GM12878 (cell line): ENCODE measurements around the gene NRM. TPM values are rescaled to one million over a fixed set of nuclear protein-coding genes. Genes with fewer than 3 reads are reported as not detected.

ENCODE experiments used
- CBX5 ChIP-seq: sonication (generic); IDR thresholded peaks from 2 replicates; pipeline ENCODE4 v1.6.1; 2016; ENCODE audit warnings: low read depth, moderate library complexity, mild to moderate bottlenecking, inconsistent platforms
- GATAD2B ChIP-seq: fragments of 450-650 bp; conservative IDR thresholded peaks from 2 replicates; pipeline ENCODE4 v1.6.1; 2017; ENCODE audit warnings: low read depth, mild to moderate bottlenecking, moderate library complexity
- HCFC1 ChIP-seq: fragments of 150-350 bp; IDR thresholded peaks from 2 replicates; pipeline ENCODE4 v1.6.1; 2014; ENCODE audit warnings: low read length
- IKZF2 ChIP-seq, 2 experiments: fragments of 450-650 bp; IDR thresholded peaks; 2 replicates each; pipeline ENCODE4 v1.6.1; 2017; ENCODE audit warnings: mild to moderate bottlenecking in 2 of 2, moderate library complexity in 2 of 2
- KLF5 ChIP-seq: fragments of 450-650 bp; IDR thresholded peaks from 2 replicates; pipeline ENCODE4 v1.6.1; 2014; ENCODE audit warnings: mild to moderate bottlenecking; ENCODE audit not compliant: partially characterized antibody
- NBN ChIP-seq: fragments of 450-650 bp; IDR thresholded peaks from 2 replicates; pipeline ENCODE4 v1.6.1; 2016
- NFYB ChIP-seq: IDR thresholded peaks from 2 replicates; pipeline ENCODE4 v1.6.1; 2011; ENCODE audit warnings: low read depth, mild to moderate bottlenecking, low read length, improper control_type of control experiment, moderate library complexity; ENCODE audit not compliant: insufficient read depth
- POLR2A ChIP-seq: IDR thresholded peaks from 2 replicates; pipeline ENCODE4 v1.6.1; 2011; ENCODE audit warnings: low read depth, mild to moderate bottlenecking, low read length
- RAD51 ChIP-seq: fragments of 450-650 bp; IDR thresholded peaks from 2 replicates; pipeline ENCODE4 v1.6.1; 2016; ENCODE audit warnings: moderate library complexity, mild to moderate bottlenecking, inconsistent platforms
- RCOR1 ChIP-seq: conservative IDR thresholded peaks from 2 replicates; pipeline ENCODE4 v1.6.1; 2012; ENCODE audit warnings: low read depth, low read length, improper control_type of control experiment
- SP1 ChIP-seq: IDR thresholded peaks from one replicate; pipeline ENCODE4 v1.6.1; 2011; ENCODE audit warnings: low read depth, low read length
- STAT3 ChIP-seq: IDR thresholded peaks from 2 replicates; pipeline ENCODE4 v1.6.1; 2011; ENCODE audit warnings: low read depth, low read length, improper control_type of control experiment
- TAF1 ChIP-seq: IDR thresholded peaks from 2 replicates; pipeline ENCODE4 v1.6.1; 2011; ENCODE audit warnings: mild to moderate bottlenecking, low read depth, low read length, borderline replicate concordance
- TARDBP ChIP-seq: IDR thresholded peaks from 2 replicates; pipeline ENCODE4 v1.6.1; 2016; ENCODE audit warnings: borderline replicate concordance
- TBL1XR1 ChIP-seq: IDR thresholded peaks from 2 replicates; pipeline ENCODE4 v1.6.1; 2012; ENCODE audit warnings: low read depth, low read length, improper control_type of control experiment
- TCF3 ChIP-seq: IDR thresholded peaks from 2 replicates; pipeline ENCODE4 v1.6.1; 2012; ENCODE audit warnings: low read depth, mild to moderate bottlenecking, low read length, borderline replicate concordance; ENCODE audit not compliant: insufficient read depth
- ZNF622 ChIP-seq: fragments of 450-650 bp; IDR thresholded peaks from 2 replicates; pipeline ENCODE4 v1.6.1; 2017; ENCODE audit warnings: mild to moderate bottlenecking, inconsistent platforms
- polyA plus RNA-seq, 11 experiments: library from polyadenylated mRNA; depleted of rRNA in 4 of 11; unstranded in 6 of 11; stranded (reverse) in 5 of 11; fragments of >200 nt; fragmentation: Nextera tagmentation in 4 of 11; fragmentation: Illumina TruSeq in 1 of 11; extraction: Ambion mirVana in 4 of 11; extraction: Trizol in 1 of 11; gene quantifications; 1 replicate in 1 of 11; 2 replicates in 10 of 11; pipeline versions ENCODE4 v1.2.1 to v1.2.3, GENCODE V29; 2011 to 2016; ENCODE audit warnings: inconsistent platforms in 2 of 11, missing spikeins in 2 of 11, low read depth in 1 of 11
- total RNA-seq, 4 experiments: library from RNA; depleted of rRNA in 3 of 4; stranded (reverse); fragments of >200 nt in 3 of 4; fragmentation: Illumina TruSeq in 1 of 4; extraction: Trizol in 1 of 4; gene quantifications; 2 replicates each; pipeline versions ENCODE4 v1.2.1 to v1.2.3, GENCODE V29; 2013 to 2021
- TF ChIP-seq, protein P1 (sequence below): fragments of 450-650 bp; IDR thresholded peaks from 2 replicates; pipeline ENCODE4 v1.6.1; 2016; ENCODE audit warnings: mild to moderate bottlenecking
- TF ChIP-seq, protein P2 (sequence below): IDR thresholded peaks from 2 replicates; pipeline ENCODE4 v1.6.1; 2011; ENCODE audit warnings: borderline replicate concordance, low read depth, mild to moderate bottlenecking, moderate library complexity, mixed read lengths, low read length; ENCODE audit not compliant: insufficient read depth; ENCODE audit errors: extremely low read length
- TF ChIP-seq, protein P3 (sequence below): IDR thresholded peaks from 2 replicates; pipeline ENCODE4 v1.6.1; 2011; ENCODE audit warnings: low read depth, low read length, improper control_type of control experiment, borderline replicate concordance
- TF ChIP-seq, protein P4 (sequence below): fragments of 450-650 bp; IDR thresholded peaks from 2 replicates; pipeline ENCODE4 v1.6.1; 2018; ENCODE audit warnings: mild to moderate bottlenecking, low read depth, moderate library complexity; ENCODE audit not compliant: partially characterized antibody

Gene NRM
- total and polyA plus RNA-seq, 10 of the 15 experiments (the other 5 are each of a cell fraction or from before 2014, with no cell fraction given) = 15.4 to 46.7 (median 29.0) TPM

DNA sequence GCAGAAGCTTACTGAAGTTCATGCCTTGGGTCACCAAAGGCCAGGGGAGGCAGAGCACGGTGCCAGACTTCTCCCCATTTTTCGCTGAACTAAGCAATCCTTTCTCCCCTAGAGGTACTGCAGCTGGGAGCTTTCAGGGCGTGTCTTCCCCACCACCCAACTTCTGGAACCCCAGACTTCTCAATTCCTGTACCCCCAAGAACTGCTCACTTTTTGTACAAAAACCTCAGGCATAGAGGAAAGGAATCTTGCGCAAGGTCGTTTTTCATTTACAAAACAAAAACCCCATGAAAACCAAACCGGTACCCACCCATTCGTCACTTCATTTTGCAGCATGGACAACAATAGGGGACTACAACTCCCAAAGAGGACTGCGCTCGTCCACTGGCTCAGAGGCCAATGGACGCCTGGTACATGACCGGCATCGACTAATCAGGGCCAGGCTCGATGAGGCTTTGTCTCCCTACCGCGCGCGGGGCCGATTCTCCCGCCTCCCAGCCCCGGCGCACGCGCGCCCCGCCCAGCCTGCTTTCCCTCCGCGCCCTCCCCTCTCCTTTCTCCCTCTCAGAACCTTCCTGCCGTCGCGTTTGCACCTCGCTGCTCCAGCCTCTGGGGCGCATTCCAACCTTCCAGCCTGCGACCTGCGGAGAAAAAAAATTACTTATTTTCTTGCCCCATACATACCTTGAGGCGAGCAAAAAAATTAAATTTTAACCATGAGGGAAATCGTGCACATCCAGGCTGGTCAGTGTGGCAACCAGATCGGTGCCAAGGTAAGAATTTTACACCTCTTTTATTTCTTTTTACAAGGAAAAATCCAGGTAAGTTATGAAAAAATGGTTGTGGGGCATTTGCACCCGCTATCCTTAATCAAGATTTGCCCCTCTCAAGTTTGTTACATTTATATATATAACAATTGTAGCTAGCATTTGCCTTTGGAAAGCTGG, 29.3 kb upstream of the NRM start, which contains the start of gene TUBB (continued):
- TF ChIP-seq CBX5 (no peak), TCF3 (0 out of 2 replicates have a peak, but pooled peaks have one; percentile 30), KLF5 (no peak), NFYB (peak; percentile 85), ZNF622 (no peak), NBN (no peak), SP1 (peak; percentile 84), TAF1 (peak; percentile 98), TBL1XR1 (0 out of 2 replicates have a peak, but pooled peaks have one; percentile 21), RCOR1 (no peak), GATAD2B (peak; percentile 79), POLR2A (peak; percentile 84), STAT3 (no peak), HCFC1 (peak; percentile 90), TARDBP (no peak), RAD51 (peak; percentile 65), IKZF2 (IDR thresholded peaks at IDR 0.05) (peak; percentile 19 to 53; a peak in 1 of 4 replicates)
- TF ChIP-seq, protein P1, sequence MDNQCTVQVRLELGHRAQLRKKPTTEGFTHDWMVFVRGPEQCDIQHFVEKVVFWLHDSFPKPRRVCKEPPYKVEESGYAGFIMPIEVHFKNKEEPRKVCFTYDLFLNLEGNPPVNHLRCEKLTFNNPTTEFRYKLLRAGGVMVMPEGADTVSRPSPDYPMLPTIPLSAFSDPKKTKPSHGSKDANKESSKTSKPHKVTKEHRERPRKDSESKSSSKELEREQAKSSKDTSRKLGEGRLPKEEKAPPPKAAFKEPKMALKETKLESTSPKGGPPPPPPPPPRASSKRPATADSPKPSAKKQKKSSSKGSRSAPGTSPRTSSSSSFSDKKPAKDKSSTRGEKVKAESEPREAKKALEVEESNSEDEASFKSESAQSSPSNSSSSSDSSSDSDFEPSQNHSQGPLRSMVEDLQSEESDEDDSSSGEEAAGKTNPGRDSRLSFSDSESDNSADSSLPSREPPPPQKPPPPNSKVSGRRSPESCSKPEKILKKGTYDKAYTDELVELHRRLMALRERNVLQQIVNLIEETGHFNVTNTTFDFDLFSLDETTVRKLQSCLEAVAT = peak; percentile 94
- TF ChIP-seq, protein P2, sequence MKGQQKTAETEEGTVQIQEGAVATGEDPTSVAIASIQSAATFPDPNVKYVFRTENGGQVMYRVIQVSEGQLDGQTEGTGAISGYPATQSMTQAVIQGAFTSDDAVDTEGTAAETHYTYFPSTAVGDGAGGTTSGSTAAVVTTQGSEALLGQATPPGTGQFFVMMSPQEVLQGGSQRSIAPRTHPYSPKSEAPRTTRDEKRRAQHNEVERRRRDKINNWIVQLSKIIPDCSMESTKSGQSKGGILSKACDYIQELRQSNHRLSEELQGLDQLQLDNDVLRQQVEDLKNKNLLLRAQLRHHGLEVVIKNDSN = peak; percentile 65
- TF ChIP-seq, protein P3, sequence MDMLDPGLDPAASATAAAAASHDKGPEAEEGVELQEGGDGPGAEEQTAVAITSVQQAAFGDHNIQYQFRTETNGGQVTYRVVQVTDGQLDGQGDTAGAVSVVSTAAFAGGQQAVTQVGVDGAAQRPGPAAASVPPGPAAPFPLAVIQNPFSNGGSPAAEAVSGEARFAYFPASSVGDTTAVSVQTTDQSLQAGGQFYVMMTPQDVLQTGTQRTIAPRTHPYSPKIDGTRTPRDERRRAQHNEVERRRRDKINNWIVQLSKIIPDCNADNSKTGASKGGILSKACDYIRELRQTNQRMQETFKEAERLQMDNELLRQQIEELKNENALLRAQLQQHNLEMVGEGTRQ = peak; percentile 43; the same call in 1 of the 2 replicates
- TF ChIP-seq, protein P4, sequence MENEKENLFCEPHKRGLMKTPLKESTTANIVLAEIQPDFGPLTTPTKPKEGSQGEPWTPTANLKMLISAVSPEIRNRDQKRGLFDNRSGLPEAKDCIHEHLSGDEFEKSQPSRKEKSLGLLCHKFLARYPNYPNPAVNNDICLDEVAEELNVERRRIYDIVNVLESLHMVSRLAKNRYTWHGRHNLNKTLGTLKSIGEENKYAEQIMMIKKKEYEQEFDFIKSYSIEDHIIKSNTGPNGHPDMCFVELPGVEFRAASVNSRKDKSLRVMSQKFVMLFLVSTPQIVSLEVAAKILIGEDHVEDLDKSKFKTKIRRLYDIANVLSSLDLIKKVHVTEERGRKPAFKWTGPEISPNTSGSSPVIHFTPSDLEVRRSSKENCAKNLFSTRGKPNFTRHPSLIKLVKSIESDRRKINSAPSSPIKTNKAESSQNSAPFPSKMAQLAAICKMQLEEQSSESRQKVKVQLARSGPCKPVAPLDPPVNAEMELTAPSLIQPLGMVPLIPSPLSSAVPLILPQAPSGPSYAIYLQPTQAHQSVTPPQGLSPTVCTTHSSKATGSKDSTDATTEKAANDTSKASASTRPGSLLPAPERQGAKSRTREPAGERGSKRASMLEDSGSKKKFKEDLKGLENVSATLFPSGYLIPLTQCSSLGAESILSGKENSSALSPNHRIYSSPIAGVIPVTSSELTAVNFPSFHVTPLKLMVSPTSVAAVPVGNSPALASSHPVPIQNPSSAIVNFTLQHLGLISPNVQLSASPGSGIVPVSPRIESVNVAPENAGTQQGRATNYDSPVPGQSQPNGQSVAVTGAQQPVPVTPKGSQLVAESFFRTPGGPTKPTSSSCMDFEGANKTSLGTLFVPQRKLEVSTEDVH = no peak
